COR-L47 (cell line): ENCODE results near the gene HADH.
"Not testable (repeated sequence)": the region's sequence is repeated elsewhere in the genome, so short reads cannot be mapped to it uniquely, and the experiment has no call there.

Source experiments
- DNase-seq: peaks from one replicate; lab custom pipeline; 2025; lab: John Stamatoyannopoulos, UW

HADH gene

GRCh38 chr4:108031427-108032083 is 41.9 kb downstream of the HADH start:
- no peak for DNase-seq

DNA sequence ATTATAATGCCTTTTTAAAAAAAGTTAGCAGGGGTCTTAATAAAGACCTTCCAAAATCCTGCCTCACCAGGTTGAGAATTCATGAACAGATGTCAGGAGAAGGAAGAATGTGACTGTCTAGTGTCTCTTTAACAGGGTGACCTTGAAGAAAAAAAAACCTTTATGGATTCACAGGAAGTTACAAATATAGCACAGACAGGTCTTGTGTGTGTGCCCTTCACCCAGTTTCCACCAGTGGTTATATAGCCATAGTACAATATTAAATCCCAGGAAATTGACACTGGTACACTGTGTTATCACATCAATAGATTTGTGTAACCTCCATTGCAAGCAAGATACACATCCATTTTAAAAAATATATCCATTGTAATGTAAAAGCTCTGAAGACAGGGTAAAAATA is 43.7 kb downstream of the HADH start:
- no peak for DNase-seq

DNA sequence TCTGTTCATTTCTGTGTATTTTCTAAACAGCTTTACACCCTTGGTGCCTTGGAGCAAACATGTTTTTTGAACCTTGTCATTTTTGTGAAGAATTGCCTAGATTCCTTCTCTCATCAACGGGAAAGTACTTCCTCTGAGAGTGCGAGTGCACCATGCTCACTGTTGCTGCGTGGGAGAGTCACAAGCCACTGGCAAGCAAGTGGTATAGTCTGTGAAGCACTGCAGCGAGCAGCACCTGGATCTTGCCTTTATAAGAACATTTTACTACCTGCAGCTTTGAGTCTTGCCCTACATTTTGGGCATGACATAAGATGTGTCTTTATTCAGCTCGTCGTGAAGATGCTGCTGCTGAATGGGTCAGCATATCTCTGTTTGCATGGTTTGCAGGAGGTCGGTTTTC is 44.9 kb downstream of the HADH start:
- no peak for DNase-seq

GRCh38 chr4:108035691-108036090 is 46.0 kb downstream of the HADH start:
- DNase-seq = no peak

- DNase-seq = no peak
These were observed 46.5 kb downstream of the HADH start for GRCh38 chr4:108036213-108036612.

- DNase-seq = no peak
These were observed 48.2 kb downstream of the HADH start for GRCh38 chr4:108037884-108038283.

GRCh38 chr4:108042927-108043326 is 53.2 kb downstream of the HADH start:
- no peak for DNase-seq

GRCh38 chr4:108043526-108043925 is 53.8 kb downstream of the HADH start:
- no peak for DNase-seq

- no peak for DNase-seq
These were observed 55.4 kb downstream of the HADH start for GRCh38 chr4:108044951-108045686.

DNA sequence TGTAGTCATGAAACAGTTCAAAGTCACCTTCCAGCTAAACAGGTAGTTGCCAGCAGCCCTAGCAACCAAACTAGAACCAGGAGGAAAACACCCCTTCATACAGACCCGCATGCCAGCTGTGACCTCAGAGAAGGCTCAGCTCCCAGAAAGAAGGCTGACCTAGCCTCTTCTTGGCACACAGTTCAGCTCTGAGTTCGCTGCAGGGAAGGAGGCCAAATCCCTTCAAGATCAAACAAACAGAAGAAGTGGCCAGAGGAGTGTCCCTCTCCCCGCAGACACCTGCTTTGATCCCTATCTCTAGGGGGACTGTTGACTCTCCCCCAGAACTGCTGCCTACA is 56.0 kb downstream of the HADH start:
- no peak for DNase-seq

DNA sequence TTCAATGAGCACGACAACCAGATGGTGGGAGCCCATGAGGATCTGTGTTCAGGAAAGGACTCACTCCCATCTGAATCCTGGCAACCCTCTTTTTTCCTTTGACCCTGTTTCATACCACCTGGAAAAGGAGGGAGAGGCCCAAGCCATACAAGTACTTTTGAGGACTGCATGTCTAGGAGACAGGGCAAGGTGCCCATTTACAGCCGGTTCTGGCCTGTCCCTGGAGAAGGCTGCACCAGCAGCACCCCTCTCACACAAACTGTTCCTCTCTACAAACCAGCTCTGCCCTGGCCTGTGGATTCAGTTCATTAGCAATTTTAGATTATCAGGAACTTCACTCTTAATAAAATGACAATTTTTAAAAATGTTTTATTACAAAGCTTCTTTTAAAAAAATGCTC is 57.5 kb downstream of the HADH start:
- no peak for DNase-seq

DNA sequence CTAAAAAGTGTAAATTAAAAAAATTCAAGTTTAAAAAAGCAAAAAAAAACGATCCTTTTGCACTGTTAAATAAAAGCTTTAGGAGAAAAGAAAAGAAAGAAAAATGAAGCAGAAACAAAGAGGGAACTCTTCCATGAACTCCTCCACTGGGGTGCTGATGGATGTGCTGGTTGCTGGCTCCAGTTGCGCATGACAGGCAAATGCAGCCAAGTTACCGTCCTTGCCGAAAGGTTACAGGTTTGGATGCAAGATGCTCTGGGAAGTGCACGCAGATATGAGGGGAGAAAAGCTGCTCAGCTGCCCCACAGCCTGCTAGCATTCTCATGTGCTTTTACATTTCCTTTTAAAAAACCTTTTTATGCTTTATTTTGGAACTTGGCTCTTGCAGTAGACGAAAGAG is 58.5 kb downstream of the HADH start:
- DNase-seq = no peak

GRCh38 chr4:108048997-108049396 is 59.3 kb downstream of the HADH start:
- DNase-seq = no peak

DNA sequence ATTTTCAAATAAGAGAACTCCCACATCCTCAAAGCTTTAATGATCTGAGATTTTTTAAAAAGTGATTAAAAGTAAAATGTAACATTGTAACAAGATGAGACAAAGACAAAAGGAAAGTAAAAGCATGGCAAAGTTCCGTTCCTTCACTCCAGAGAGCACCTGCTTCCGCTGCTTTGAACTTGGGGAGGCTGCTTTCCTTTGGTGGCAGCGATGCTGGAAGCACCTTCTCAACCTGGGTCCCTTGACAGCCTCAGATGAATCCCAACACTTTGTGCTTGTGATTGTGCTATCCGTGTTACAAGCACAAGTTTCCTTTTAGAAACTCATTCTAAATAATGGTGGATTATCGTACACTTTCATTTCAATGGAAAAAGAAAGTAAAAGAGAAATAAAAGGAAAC is 59.7 kb downstream of the HADH start:
- no peak for DNase-seq

DNA sequence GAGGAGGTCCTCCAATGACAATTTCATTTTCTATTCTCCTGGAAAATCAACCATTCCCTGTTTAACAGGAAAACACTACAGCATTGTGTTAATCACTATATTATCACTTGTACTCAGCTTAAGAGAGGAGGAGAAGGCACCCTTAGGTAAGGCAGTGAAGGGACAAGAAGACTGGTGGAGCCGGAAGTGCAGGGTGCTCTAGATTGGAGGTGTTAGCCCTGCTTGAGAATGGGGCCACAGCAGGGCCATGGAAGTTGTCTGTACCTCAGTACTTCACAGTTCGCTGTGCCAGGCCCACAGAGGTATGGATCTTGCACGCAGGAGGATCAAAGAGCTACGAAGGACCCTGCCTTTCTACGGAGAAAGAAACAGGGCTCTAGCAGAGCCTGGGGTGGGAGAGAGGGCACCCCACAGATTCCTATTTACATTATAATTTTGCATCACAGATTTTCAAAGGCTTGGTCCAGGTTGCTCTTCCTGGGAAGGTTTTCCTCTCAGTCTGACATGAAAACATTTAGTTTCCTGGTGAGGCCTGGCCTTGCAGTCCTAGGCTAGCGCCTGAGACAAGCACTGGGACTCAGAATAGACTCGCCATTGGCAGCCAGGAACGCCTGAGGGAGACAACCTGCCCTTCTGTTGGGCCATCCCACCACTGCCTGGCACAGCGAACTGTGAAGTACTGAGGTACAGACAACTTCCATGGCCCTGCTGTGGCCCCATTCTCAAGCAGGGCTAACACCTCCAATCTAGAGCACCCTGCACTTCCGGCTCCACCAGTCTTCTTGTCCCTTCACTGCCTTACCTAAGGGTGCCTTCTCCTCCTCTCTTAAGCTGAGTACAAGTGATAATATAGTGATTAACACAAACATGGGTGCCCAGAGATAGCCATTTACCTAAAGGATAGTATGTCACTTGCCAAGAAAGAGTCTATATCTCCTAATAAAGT is 60.8 kb downstream of the HADH start:
- DNase-seq = not testable (repeated sequence)

DNA sequence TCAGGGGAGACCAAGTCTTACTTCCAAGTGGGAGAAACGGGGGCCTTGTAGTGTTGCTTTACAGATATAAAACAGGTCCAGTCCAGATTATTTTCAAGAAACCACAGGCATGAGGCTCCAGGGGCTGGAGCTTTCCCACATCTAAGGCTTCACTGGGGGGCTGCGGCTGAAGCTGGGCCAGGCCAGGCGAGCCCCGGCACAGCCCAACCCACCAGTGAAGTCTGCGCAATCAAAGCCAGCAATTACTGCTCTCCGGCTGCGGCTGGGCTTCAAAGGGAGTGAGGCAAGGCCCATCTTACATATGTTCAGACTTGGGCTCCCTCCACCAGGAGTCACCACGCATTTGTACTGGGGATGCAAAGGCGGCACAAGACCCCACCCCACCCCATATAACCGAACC is 61.7 kb downstream of the HADH start:
- DNase-seq = no peak

GRCh38 chr4:108052558-108053120 is 63.0 kb downstream of the HADH start:
- no peak for DNase-seq

DNA sequence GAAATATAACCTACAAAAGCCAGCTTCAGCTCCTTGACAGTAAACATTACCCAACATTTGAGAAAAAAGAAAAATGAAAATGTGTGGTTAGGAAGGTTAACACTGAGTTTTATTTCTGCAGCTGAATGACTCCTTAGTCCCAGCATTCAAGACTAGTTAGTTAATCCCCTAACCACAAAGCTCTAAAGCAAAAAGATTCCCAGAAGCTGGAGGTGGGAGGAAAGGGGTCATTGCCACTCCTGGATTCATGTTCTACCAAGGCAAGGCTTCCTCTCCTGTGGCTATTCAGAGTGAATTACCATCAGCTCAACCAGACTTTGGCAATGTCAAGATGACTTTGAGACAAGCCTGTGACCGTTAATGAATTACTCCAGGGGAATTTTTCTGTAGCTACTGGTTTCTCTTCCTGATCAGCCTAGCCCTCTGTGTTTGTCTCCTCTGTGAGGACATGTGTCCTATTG is 63.6 kb downstream of the HADH start:
- DNase-seq = no peak

- DNase-seq = no peak
These were observed 64.4 kb downstream of the HADH start for GRCh38 chr4:108054025-108054638.

GRCh38 chr4:108055787-108056186 is 66.1 kb downstream of the HADH start:
- DNase-seq = no peak

- DNase-seq = no peak
These were observed 66.7 kb downstream of the HADH start for GRCh38 chr4:108056418-108056817.
